ENCODE results near the gene CNPY3.
"Not testable (repeated sequence)": the region's sequence is repeated elsewhere in the genome, so short reads cannot be mapped to it uniquely, and the experiment has no call there.

Gene CNPY3

DNA sequence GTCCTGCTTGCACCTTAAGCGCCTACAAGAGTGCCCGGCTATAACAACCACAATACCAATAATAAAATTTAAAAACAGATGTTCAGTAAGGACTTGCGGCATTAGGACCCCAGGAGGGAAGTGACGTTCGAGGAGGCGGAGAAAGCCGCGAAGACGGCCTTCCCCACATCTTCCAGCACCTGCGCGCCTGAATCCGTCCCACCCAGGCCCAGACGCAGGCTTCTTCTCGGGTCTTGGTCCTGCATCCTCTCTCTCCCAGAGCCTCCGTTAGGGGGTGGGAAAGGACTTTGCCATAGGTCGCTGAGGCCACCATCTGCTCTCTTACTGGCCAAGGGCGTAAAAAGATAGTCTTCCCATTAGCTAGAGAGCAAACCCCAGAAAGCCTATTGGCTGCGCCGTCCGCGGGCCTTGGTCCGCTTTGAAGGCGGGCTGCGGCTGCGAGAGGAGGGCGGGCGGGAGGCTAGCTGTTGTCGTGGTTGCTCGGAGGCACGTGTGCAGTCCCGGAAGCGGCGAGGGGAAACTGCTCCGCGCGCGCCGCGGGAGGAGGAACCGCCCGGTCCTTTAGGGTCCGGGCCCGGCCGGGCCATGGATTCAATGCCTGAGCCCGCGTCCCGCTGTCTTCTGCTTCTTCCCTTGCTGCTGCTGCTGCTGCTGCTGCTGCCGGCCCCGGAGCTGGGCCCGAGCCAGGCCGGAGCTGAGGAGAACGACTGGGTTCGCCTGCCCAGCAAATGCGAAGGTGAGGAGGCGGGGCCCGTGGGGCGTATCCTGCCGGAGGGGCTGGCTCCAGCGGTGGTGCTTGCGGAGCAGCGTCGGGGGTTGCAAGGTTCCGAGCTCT lies at the start of gene CNPY3:
CNPY3 (plus strand) TSS at position 495 of the 835 bp plus-strand sequence; CDS start at position 586, 91 bp downstream.
- in situ Hi-C loops (cut with HindIII; ENCODE audit: low sequenced_read_pairs): loop anchor here (10.0 kb wide), 1 partner anchor 376 kb away; the partner anchor contains the start of gene CRIP3

- in situ Hi-C loops (cut with HindIII; ENCODE audit: low sequenced_read_pairs): loop anchor here (25.0 kb wide), 1 partner anchor 257 kb away; no protein-coding TSS in a partner anchor
These were observed 49.0 kb upstream of the CNPY3 start for GRCh38 chr6:42880240-42880817.

DNA sequence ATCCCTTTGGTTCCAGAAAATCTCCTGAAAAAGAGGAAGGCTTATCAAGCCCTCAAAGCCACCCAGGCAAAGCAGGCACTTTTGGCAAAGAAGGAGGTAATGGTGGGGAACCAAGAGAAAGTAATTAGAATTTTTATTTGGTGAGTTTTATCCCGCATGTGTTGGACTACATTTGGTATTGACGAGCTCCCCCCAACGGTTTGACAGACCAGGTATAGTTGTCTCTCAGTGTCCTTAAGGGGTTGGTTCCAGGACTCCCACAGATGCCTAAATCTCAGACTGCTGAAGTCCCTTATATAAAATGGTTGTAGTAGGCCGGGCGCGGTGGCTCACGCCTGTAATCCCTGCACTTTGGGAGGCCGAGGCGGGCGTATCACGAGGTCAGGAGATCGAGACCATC lies 48.4 kb upstream of the CNPY3 start:
- in situ Hi-C loops (cut with HindIII; ENCODE audit: low sequenced_read_pairs): loop anchor here (25.0 kb wide), 1 partner anchor 256 kb away; no protein-coding TSS in a partner anchor

DNA sequence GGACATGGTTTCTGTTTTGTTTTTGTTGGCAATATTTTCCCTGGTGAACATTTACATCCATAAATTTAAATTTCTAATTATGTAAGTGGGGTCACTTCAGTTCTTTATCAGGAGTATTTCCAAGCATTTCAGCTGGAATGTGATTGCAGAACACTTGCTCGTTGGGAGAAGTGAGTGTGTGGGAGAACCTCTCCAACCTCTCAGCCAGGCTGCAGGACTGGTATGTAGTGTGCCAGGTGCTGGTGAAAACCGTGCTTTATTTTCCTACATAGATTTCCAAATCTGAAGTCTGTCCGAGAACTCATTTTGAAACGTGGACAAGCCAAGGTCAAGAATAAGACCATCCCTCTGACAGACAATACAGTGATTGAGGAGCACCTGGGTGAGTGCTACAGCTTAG lies 43.6 kb upstream of the CNPY3 start:
- in situ Hi-C loops (cut with HindIII; ENCODE audit: low sequenced_read_pairs): loop anchor here (25.0 kb wide), 1 partner anchor 252 kb away; no protein-coding TSS in a partner anchor

DNA sequence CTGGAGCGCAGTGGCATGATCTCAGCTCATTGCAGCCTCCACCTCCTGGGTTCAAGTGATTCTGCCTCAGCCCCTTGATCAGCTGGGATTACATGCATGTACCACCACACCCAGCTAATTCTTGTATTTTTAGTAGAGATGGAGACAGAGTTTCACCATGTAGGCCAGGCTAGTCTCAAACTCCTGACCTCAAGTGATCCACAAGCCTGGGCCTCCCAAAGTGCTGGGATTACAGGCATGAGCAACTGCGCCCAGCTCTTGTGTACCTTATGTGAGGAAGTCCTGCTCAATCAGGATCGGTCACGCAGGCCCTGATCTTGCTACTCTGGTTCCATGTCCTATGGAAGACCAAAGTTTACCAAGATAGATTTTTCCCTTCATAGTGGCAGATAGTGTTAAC lies 41.1 kb upstream of the CNPY3 start:
- in situ Hi-C loops (cut with HindIII; ENCODE audit: low sequenced_read_pairs): loop anchor here (25.0 kb wide), 1 partner anchor 249 kb away; no protein-coding TSS in a partner anchor

GRCh38 chr6:42889815-42890214 lies 39.5 kb upstream of the CNPY3 start:
- in situ Hi-C loops (cut with HindIII; ENCODE audit: low sequenced_read_pairs): loop anchor here (25.0 kb wide), 1 partner anchor 247 kb away; no protein-coding TSS in a partner anchor

- in situ Hi-C loops (cut with HindIII; ENCODE audit: low sequenced_read_pairs): loop anchor here (25.0 kb wide), 1 partner anchor 247 kb away; no protein-coding TSS in a partner anchor
These were observed 38.7 kb upstream of the CNPY3 start for GRCh38 chr6:42890311-42891198.

GRCh38 chr6:42891199-42891722 lies 38.0 kb upstream of the CNPY3 start:
- in situ Hi-C loops (cut with HindIII; ENCODE audit: low sequenced_read_pairs): loop anchor here (25.0 kb wide), 1 partner anchor 246 kb away; no protein-coding TSS in a partner anchor

DNA sequence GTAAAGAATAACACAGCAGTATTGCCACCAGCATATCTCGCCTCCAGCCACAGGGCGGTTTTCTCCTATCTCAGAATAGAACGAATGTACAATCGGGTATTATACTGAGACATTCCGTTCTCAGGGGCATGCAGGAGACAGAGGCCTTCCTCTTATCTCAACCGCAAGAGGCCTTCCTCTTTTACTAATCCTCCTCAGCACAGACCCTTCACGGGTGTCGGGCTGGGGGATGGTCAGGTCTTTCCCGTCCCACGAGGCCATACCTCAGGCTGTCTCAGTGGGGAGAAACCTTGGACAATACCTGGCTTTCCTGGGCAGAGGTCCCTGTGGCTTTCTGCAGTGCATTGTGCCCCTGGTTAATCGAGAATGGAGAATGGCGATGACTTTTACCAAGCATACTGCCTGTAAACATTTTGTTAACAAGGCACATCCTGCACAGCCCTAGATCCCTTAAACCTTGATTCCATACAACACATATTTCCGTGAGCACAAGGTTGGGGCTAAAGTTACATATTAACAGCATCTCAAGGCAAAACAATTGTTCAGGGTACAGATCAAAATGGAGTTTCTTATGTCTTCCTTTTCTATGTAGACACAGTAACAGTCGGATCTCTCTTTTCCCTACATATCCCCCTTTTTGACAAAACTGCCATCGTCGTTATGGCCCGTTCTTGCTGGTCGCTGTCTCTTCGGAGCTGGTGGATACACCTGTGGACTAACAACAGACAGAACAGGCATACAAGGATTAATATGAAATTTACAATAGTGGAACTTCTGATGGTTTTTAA lies 35.0 kb upstream of the CNPY3 start:
- in situ Hi-C loops (cut with HindIII; ENCODE audit: low sequenced_read_pairs): loop anchor here (25.0 kb wide), 1 partner anchor 243 kb away; no protein-coding TSS in a partner anchor

DNA sequence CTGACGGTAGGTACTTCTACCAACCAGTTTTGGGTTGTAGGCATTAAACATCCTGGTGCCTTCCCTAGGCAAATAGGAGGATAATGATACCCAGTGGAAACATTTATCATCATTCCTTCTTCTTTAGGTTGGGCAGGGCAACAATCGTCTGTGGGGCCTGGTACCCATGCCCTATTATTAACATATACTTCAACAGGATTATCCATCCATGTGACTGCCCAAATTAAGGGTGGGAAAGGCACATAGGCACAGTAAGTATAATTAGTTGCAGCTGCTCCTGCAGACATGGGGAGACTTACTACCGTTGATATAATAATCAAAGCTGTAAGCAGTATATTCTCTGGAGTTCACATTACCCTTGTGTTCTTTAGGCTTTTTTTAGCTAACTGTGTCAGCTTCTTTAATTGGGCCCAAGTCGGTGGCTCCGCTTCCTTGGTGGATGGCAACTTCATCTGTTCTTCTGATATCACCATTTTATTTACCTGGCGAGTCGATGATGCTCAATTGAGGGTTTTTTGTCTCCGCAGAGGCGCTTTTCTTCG lies 33.0 kb upstream of the CNPY3 start:
- in situ Hi-C loops (cut with HindIII; ENCODE audit: low sequenced_read_pairs): loop anchor here (25.0 kb wide), 1 partner anchor 241 kb away; no protein-coding TSS in a partner anchor

GRCh38 chr6:42898891-42899361 lies 30.4 kb upstream of the CNPY3 start:
- in situ Hi-C loops (cut with HindIII; ENCODE audit: low sequenced_read_pairs): loop anchor here (25.0 kb wide), 1 partner anchor 238 kb away; no protein-coding TSS in a partner anchor

GRCh38 chr6:42899871-42900270 lies 29.4 kb upstream of the CNPY3 start:
- in situ Hi-C loops (cut with HindIII; ENCODE audit: low sequenced_read_pairs): loop anchor here (25.0 kb wide), 1 partner anchor 237 kb away; no protein-coding TSS in a partner anchor

GRCh38 chr6:42901538-42901957 lies 27.7 kb upstream of the CNPY3 start:
- in situ Hi-C loops (cut with HindIII; ENCODE audit: low sequenced_read_pairs): no loop called here

GRCh38 chr6:42902429-42903263 lies 26.6 kb upstream of the CNPY3 start:
- in situ Hi-C loops (cut with HindIII; ENCODE audit: low sequenced_read_pairs): not testable (repeated sequence)

- in situ Hi-C loops (cut with HindIII; ENCODE audit: low sequenced_read_pairs): no loop called here
These were observed 24.8 kb upstream of the CNPY3 start for GRCh38 chr6:42904467-42904866.

- in situ Hi-C loops (cut with HindIII; ENCODE audit: low sequenced_read_pairs): no loop called here
These were observed 21.9 kb upstream of the CNPY3 start for GRCh38 chr6:42907336-42907735.

DNA sequence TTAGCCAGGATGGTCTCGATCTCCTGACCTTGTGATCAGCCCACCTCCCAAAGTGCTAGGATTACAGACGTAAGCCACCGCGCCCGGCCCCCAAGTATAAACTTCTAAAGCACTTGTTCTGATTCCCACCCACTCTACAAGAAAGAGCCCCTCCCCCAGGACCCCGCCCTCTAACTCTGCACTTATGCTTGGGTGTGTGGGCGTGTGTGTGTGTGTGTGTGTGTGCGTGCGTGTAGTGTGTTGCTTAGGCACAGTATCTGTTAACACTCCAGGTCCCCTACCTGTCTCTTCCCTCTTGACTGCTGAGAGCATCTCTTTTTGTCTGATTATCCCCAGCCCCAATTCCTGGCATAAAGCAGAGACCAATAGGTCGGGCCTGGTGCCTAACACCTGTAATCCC lies 19.4 kb upstream of the CNPY3 start:
- in situ Hi-C loops (cut with HindIII; ENCODE audit: low sequenced_read_pairs): no loop called here
